HG03175 (cell line): ENCODE data around the gene AP5S1.
"Not testable (repeated sequence)": the region's sequence is repeated elsewhere in the genome, so short reads cannot be mapped to it uniquely, and the experiment has no call there.

ENCODE experiments used
- ATAC-seq: cut with Tn5 transposase; IDR thresholded peaks from one replicate; pipeline ENCODE4 v1.9.1; 2021; ENCODE audit warnings: mild to moderate bottlenecking, moderate library complexity; ENCODE audit not compliant: unreplicated experiment

Gene AP5S1

GRCh38 chr20:3811467-3812258, 8.7 kb upstream of the AP5S1 start:
- ATAC-seq: no peak

- no peak for ATAC-seq
These were observed 8.1 kb upstream of the AP5S1 start for GRCh38 chr20:3812259-3812681.

GRCh38 chr20:3812975-3813847, 7.1 kb upstream of the AP5S1 start:
- ATAC-seq: no peak

GRCh38 chr20:3813848-3814581, 6.3 kb upstream of the AP5S1 start:
- no peak for ATAC-seq

- no peak for ATAC-seq
These were observed 5.3 kb upstream of the AP5S1 start for GRCh38 chr20:3814928-3815495.

- ATAC-seq: no peak
These were observed 4.5 kb upstream of the AP5S1 start for GRCh38 chr20:3815703-3816315.

GRCh38 chr20:3818155-3819151, 1.9 kb upstream of the AP5S1 start:
- no peak for ATAC-seq

- no peak for ATAC-seq
These were observed 818 bp upstream of the AP5S1 start for GRCh38 chr20:3819411-3820047.

- ATAC-seq: peak; percentile 4
These were observed 767 bp downstream of the AP5S1 start for GRCh38 chr20:3820901-3821727.

- no peak for ATAC-seq
These were observed 1.6 kb downstream of the AP5S1 start for GRCh38 chr20:3821996-3822395.

- no peak for ATAC-seq
These were observed 3.5 kb downstream of the AP5S1 start for GRCh38 chr20:3823881-3824280.

- ATAC-seq: no peak
These were observed 5.2 kb downstream of the AP5S1 start for GRCh38 chr20:3825526-3825925.

- no peak for ATAC-seq
These were observed 6.1 kb downstream of the AP5S1 start for GRCh38 chr20:3826420-3826819.

GRCh38 chr20:3828798-3829197, 8.5 kb downstream of the AP5S1 start:
- no peak for ATAC-seq

GRCh38 chr20:3829891-3830290, 9.5 kb downstream of the AP5S1 start:
- ATAC-seq: not testable (repeated sequence)

GRCh38 chr20:3836132-3836531, 15.8 kb downstream of the AP5S1 start:
- ATAC-seq: no peak

GRCh38 chr20:3839328-3839727, 19.0 kb downstream of the AP5S1 start:
- no peak for ATAC-seq

- not testable (repeated sequence) for ATAC-seq
These were observed 19.9 kb downstream of the AP5S1 start for GRCh38 chr20:3840201-3840600.
